Panc1 (cell line): Measurements from ENCODE around the gene CCNYL1.

ENCODE experiments used
- CTCF ChIP-seq: fragments of 450-650 bp; IDR thresholded peaks from 2 replicates; pipeline ENCODE4 v1.5.1; 2017; ENCODE audit warnings: mild to moderate bottlenecking
- POLR2AphosphoS5 ChIP-seq: IDR thresholded peaks from 2 replicates; pipeline ENCODE4 v1.6.1; 2012; ENCODE audit warnings: mild to moderate bottlenecking, low read depth, low read length, moderate library complexity
- REST ChIP-seq, 2 experiments: IDR thresholded peaks; 2 replicates each; pipeline ENCODE4 v1.6.1; 2011 to 2012; ENCODE audit warnings: low read depth in 2 of 2, control low read depth in 1 of 2, low read length in 1 of 2, mild to moderate bottlenecking in 1 of 2, moderate library complexity in 1 of 2; ENCODE audit not compliant: insufficient read depth in 1 of 2
- SIN3A ChIP-seq: IDR thresholded peaks from 2 replicates; pipeline ENCODE4 v1.6.1; 2012; ENCODE audit warnings: low read depth, mild to moderate bottlenecking, low read length, moderate library complexity, borderline replicate concordance; ENCODE audit not compliant: insufficient read depth

DNA sequence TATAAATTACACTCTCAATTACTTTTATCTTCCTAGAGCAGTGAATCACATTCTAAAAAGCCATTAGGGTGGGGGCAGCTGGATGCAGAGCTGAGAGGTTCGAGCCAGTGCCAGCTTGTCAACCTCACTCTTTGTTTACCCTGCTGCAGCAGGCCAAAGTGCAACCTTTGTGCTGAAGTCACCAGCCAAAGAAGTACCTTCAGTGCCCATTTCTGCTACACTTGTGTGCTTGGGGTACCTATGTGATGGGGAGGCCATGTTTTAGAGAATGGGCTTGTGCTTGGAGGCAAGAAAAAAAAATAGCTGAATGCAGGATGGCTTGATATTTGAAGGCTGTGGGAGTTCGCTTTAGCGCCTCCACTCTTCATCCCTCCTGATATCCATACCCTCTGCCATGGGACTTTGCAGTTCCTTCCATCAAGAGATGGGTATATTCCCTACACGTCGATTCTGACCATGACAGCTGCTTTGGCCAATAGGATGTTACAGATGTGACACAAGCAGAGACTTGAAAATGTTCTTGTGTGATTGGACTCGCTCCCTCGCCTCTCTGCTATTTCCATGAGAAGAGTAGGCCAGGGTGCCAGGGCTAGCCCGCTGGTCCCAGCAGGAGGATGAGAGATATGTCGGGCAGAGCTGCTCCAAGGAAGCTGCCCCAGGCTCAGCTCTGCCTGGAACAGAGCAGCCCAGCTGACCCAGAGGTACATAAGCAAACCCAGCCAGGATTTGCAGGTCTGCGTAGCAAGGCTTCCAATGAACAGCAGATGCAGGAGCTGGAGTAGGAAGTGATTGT, 71.0 kb downstream of the CCNYL1 start:
- TF ChIP-seq CTCF (no peak), REST (IDR thresholded peaks at IDR 0.05; ENCODE audit: insufficient read depth in 1 of 2, low read depth in 2 of 2, low read length in 1 of 2) (no peak), POLR2AphosphoS5 (no peak), SIN3A (no peak)
